Activated T-helper 1 cell treated with anti-CD3 and anti-CD28 coated beads, Interleukin-2, amount 50 U/mL, for 16 hours (primary cell): ENCODE measurements around the gene ZNF385D.

ENCODE experiments used
- DNase-seq, 2 donors: peaks; one replicate each; pipeline ENCODE4 v3.0.0-alpha.2; 2020; ENCODE audit warnings: low read depth in 1 of 2, low spot score in 1 of 2

Gene ZNF385D

DNA sequence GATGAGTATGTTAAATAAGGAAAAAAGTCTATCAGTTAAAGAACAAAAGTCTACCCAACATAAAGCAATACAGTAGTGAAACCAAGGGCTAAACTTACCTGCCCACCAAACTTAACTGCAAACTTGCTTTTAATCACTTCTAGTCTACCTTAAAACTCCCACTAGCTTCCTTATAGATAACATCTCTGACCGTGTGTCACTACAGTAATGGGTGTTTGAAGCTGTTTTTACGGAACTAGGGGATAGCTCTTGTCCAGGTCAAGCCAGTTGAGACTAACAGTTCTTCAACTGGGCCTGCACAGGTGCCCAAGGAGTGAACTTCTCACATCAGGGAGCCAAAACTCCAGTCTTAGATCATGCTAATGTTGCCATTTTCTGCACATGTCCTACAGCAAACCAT lies 132.3 kb downstream of the ZNF385D start:
- DNase-seq, result no peak

DNA sequence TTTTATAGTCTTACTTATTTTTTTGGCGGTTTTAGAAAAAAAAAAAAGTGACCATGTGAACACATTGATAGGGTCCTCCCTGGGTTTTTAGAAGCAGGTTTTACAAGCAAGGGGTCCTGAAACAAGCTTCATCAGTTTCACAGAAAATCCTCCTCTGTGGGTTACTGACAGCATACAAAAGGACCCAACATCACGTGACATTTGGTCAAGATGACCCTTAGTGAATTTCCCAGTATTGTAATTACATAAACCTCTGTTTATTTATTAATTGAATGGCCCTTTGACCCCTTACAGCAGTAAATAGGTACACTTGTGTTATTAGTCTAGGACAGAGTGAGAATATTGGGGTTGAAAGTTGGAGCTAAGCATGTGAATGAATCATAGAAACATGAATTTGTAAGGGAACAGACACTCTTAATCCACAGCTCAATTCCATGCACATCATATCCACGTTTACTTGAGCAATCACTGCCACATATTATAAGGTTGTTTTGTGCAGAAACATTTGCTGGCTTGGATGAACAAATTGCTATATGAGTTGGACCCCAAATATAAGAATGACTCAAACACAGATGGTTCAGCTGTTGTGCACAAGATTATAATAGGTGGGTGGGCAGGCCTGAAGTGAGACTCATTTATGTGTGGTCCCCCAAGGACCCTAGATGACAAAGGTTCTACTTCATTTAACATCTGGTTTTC lies 137.5 kb downstream of the ZNF385D start:
- DNase-seq, result no peak

DNA sequence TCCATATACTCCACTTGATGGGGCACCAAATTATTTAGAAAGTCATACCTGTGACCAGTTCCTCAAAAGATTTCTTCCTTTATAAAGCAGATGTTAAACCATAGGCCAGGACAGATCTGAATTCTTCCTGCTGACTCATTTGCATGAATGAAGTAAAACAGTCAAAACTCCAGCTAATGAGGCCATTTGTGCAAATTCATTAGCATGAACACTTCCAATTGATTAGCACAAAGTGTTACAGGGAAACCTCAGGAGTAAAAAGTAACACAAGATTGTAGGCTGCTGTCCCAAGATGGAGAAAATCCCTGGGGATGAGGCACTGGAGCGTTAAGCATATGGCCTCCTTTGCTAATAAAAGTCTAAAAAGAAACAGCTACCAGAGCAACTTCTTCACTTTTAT lies 149.8 kb downstream of the ZNF385D start:
- DNase-seq, result no peak

DNA sequence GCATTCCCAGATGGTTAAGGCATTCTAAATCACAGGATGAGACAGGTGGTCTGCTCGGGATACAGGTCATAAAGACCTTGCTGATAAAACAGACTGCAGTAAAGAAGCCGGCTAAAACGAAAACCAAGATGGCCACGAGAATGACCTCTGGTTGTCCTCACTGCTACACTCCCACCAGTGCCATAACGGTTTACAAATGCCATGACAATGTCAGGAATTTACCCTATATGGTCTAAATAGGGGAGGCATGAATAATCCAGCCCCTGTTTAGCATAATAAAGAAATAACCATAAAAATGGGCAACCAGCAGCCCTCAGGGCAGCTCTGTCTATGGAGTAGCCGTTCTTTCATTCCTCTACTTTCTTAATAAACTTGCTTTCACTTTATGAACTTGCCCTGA lies 151.1 kb downstream of the ZNF385D start:
- DNase-seq, result no peak

DNA sequence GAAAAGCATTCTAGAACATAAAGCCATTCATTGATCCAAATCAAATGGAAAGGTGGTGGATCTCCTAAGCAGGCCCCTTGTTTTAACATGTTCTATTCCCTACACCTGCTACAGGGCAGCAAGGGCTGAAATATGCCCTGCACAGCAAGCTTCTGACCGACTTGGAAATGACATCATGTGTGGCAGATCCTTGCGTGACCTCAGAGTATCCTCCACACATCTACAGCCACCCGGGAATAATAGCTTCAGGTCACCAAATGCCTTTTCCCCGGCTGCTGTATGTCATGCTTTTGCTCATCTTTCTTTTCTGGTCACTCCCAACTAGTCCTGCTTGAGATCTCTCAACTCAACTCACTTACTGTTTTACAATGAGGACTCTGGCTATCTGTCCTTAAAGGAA lies 158.2 kb downstream of the ZNF385D start:
- no peak for DNase-seq

DNA sequence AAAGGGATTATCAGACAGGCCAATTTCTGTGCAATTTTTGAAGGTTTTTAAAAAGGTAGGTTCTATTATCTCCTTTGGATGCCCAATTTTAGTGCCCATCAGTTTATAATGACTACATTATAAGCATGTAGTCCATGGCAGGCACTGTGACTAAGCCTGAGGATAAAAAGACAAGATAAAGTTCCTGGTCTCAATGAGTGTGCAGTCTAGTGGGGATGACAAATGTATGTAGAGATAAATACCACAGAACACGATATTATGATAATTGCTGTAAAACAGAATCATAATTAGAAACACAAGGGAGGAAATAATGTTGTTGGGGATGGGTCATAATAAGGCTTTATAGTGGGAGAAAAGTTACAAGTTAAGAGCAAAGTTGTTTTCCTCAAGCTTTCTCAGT lies 163.1 kb downstream of the ZNF385D start:
- no peak for DNase-seq

DNA sequence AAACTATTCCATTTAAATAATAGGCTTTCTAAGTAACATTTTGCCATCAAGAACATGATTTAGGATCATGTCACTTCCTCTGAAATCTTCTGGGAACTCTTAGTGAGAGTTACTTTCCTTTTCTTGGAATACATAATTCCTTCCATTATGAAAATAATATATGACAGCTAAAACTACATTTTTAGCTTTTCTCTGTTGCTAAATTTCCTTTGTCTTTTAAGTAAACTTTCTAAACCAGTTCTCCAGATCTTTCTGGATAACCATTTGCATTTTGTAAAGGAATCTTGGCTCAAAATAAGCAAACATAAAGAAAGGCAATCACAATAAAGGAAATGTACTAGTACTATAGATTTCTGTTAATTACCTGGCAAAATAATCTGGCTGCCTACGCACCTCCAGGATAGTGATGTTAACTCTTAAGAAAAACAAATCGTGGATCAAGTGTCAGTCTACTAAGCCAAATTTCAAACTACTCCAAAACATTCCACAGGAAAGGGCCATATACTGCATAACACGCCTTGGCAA lies 165.7 kb downstream of the ZNF385D start:
- no peak for DNase-seq

DNA sequence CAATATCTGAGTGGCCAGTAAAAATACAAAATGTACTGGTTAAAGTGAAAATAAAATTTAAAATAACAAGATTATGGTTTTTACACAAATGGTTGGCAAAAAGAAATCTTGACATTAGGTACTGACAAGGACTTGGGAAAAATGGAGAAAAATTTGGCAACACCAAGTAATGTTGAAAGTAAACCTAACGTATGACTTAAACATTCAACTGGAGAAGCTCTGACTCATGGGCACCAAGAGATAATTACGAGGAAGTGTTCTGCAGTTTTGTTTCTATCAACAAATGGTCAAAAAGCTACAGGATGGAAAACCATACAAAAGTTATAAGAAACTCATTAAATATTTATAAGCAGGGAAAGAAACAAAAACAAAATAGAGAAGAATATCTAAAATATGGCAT lies 177.7 kb downstream of the ZNF385D start:
- DNase-seq, result no peak

DNA sequence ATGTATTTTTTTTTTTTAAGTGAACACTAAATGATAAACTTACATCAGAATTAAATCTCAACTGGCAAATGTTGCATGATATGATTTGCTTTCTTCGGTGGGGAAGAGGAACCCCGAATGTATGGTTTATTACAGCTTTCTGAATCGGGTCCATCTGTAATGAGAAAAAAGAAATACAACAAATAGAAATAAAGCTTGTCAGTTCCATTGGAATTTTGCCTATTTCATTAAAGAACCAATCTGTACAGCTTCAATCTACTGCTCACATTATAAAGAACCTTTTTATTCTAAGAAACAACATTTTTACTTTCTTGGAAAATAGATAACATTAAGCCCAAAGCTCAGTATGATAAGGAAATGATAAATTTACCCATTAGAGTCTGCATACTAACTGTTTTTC lies 186.5 kb downstream of the ZNF385D start:
- DNase-seq, result no peak

DNA sequence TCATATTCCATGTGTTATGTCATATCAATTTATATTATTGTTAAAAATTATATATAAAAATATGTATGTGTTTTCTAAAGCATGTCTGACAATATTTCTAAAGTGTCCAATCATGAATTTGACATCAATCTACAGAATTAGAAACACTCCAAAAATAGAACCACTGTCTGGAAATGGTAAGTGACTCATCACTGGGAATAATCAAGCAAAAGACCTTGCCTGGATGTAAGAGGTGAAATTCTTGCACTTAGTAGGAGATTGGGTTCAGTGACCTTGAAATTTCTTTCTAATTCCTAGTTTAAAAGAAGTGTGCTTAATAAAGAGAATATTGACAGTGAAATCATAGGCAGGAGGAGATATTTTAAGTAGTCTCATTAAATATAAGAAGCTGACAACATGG lies 188.8 kb downstream of the ZNF385D start:
- DNase-seq, result no peak

DNA sequence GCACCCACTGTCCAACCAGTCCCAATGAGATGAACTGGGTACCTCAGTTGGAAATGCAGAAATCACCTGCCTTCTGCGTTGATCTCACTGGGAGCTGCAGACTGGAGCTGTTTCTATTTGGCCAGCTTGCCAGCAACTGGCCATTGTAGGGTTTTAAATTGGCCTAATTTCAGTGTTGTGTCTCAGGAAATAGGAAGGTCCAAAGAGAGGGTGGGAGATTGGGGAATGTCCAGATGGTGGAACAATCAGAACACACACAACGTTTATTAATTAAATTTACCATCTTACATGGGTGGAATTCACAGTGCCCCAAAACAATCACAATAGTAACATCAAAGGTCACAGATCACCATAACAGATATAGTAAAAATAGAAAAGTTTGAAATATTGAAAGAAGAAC lies 189.5 kb downstream of the ZNF385D start:
- DNase-seq, result no peak

DNA sequence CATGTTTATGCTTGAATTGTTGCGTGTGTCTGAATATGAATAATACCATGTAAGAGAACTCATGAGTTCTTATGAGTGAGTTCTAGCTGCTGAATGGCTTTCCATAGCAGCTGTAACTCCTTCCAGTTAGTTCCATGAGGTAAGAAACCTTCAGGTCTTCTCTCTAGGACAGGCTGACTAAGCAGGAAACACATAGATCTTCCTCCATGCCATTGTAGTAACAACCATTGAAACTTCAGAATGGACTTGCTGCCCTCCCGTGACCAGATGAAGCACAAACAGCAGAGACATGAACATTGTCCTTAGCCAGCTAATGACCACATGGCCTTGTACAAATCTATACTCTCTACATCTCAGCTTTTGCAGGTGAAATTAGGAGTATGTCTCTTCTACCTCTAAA lies 200.0 kb downstream of the ZNF385D start:
- no peak for DNase-seq

DNA sequence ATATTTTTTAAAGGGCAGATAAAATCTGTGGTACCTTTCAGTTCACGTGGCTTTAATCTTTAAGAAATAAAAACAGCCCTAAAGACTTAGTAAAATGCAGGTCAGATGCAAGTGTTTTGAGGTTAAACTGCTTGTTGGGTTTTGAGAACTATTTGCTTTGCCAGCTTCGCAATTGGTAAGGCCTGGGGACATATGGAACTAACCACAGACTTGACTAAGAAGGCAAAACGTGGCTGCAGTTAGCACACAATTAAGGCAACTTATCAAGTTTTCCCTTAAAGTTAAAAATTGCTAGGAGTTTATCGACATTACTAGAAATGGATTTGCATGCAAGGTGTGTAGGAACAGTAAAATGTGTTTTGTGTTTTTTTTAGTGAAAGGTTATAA lies 206.9 kb downstream of the ZNF385D start:
- no peak for DNase-seq

DNA sequence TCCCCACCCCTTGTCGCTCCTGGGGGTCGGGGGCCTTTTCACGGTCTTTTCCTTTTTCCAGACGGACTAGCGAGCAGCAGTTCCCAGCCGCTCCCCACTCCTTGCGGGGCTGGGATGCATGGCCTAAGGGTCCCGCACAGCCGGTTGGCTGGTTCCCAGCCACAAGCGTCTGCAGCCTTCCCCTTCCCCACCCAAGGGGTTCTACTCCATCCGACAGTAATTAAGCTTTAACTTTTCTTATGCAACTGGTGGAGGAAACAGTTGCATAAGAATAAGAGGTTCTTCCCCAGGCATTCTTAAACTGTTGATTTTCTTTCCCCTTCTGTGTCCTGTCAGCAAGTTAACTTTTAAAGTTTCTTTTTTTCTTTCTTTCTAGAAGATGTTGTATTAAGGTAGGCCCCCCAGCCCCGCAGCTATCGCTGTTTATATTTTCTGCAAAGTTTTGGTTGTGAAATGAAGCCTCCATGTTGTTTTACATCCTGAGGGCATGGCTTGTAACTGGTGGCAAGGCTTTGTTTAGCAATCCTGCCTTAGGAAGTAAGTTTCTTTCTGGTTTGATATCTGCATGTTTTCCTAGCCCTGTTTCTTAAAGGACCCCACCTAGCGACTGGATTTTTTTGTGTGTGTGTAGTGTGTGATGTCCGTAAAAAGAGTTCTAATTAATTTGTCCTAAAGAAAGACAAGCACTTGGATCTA lies 207.5 kb downstream of the ZNF385D start:
- DNase-seq, result no peak

DNA sequence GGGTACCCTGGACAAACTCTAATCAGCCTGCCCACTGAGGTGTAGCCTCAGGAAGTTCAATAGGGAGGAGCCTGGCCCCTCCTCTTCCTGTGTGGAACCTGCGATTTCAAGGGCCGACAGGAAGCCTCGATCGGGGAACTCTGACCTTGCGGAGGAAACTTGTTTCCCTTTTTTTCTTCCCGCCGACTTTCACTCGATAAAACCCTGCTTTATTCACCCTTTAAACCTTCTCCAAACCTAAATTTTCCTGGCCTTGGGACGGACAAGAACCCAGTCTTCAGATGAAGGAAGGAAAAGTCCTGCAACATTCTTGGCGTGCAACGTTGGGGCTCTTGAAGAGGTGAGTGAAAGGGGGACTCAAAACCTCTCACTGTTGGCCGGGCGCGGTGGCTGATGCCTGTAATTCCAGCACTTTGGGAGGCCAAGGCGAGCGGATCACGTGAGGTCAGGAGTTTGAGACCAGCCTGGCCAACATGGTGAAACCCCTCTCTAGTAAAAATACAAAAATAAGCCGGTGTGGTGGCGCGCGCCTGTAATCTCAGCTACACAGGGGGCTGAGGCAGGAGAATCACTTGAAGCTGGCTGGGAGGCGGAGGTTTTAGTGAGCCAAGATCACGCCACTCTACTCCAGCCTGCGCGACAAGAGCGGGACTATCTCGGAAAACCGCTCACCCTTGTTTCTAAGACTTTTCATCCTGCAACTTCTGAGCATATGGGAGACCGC lies 208.2 kb downstream of the ZNF385D start:
- DNase-seq, result no peak

DNA sequence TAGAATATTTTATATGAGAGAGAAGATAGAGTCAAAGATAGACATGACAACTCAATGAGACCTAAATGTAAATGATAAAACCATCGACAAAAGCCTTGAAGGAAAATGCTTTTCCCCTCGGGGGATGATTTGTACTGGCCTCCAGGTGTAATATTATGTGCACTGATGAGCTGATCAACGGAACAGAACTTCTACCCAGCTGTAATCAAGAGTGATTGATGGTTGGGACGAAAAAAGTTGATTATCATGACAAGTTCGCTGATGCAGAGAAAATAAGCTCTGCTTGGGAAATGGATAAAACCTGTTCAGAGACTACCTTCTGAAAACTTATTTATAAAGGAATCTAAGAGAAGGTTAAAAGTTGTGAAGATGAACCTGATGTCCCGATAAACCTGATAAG lies 210.7 kb downstream of the ZNF385D start:
- DNase-seq, result no peak

DNA sequence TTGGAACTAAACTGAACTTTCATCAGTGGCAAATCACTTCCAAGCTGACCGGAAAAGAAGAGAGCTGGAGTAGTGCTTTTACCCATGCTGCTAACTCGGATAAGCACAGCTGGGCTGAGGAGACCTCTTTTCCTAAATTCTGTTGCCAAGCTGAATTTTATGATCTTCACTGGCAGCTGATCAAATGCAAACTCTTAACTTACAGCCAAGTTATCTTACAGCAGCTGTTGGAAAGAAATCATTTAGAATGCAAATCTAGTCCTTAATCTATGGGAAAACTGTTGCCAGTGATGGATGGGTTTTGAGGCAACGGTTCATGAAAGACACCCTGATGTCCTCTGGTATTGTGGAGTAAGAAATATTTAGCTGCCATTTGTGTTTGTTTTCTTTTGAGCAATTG lies 216.5 kb downstream of the ZNF385D start:
- DNase-seq, result no peak

DNA sequence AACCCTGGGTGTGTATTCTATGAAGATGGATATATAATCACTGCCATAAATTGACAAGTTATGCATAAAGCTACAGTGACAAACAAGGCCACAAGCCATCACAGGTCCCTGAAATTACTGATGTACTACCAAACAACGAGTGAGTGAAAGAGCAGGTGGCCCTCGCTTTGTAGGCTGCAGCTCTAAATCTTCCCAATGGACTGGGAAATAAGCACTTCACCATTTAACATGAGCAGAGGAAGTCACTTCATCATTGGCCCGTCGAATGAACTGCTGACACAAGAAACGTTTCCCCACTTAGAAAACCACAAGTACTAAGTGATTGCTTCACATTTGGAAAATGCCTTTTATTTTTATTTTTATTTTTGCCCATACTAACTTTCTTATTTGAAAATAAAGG lies 218.0 kb downstream of the ZNF385D start:
- DNase-seq, result no peak

DNA sequence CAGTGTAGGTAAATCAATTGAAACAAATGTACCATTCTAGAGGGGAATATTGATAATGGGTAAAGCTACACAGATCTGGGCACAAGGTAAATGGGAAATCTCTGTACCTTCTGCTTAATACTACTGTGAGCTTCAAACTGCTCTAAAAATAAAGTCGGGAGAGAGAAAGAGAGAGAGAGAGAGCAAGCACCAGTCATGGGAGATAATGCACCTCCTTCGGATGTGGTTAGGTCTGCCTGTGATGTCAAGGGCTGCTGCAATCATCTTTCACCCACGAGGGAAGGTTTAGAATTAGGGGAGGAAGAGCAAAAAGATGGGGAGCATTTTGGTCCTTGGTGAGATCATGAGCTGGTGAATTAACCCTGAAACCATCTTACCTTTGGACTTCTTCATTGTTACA lies 219.1 kb downstream of the ZNF385D start:
- DNase-seq, result no peak

DNA sequence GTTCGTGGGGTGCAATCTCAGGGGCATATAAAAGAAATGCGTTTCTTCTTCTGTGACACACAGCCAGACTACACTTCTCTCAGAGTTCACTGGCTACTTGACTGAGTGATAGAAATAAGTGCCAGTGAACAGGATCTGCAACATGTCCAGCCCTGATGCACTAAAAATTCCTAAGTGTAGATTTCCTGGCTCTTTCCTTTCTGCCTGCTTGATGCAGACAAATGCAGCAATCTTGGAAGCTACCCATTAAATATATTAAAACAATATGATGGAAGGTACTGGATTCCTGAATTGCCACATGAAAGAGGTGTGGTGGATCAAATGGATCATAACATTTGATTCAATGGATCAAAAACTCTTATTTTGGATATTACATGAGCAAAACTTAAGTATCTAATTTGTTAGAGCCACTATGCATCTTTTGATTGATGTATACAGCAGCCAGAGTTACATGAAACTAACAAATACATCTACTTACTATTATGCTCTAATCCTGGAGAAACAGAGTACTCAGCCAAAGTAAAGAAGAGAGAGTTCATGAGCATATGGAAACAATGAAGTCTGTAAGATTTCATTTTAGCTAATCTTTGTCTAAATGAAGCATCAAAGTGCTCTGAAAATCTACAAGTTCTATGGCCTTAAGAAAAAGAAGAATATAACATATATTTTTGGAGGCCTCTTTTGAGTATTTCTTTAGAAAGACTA lies 222.6 kb downstream of the ZNF385D start:
- DNase-seq, result no peak

DNA sequence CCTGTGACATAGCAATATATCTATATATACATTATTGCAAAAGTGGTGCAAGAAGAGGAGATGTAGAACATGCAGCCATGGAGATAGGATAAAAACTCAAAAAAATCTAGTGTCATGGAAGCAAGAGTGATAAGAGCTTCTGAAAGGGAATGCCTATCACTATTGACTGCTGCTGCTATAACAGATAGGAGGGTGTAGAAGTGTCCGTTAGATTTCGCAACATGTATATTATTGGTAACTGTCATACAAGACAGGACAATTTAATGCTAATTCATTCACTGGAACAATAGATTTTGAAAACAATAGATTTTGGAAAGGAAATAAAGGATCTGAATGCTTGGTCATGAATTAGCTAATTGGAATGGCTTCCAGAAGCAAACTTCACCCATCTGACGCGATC lies 224.5 kb downstream of the ZNF385D start:
- DNase-seq, result no peak

DNA sequence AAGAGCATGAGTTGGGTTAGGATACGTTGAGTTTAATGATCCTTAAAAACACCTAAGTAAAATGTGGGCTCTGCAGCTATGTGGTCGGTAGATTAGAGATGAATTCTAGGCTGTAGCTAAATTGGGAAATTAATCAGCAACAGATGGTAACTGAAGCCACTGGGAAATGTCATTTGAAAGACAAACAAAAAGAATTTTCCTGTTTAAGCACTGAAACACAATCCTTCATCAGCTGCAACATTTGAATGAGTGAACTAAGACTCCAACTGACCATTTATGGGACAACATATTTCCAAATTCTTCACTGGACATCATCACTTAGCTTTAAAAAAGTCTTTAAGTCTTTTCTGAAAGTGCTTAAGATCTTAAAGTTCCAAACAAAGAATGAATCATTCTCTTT lies 226.9 kb downstream of the ZNF385D start:
- DNase-seq, result no peak
